Femur (tissue), 1 donor: ENCODE results near the gene RAB43.

Experiments used
- DNase-seq: peaks from one replicate; pipeline ENCODE4 v3.0.0-alpha.2; 2017

The RAB43 gene

GRCh38 chr3:129060276-129061022, 61.2 kb downstream of the RAB43 start, which contains the start of gene GP9:
GP9 (plus strand) TSS chr3:129060779; CDS start chr3:129061740, 961 bp downstream.
- DNase-seq = no peak

- no peak for DNase-seq
These were observed 62.2 kb downstream of the RAB43 start for GRCh38 chr3:129059311-129059958.

DNA sequence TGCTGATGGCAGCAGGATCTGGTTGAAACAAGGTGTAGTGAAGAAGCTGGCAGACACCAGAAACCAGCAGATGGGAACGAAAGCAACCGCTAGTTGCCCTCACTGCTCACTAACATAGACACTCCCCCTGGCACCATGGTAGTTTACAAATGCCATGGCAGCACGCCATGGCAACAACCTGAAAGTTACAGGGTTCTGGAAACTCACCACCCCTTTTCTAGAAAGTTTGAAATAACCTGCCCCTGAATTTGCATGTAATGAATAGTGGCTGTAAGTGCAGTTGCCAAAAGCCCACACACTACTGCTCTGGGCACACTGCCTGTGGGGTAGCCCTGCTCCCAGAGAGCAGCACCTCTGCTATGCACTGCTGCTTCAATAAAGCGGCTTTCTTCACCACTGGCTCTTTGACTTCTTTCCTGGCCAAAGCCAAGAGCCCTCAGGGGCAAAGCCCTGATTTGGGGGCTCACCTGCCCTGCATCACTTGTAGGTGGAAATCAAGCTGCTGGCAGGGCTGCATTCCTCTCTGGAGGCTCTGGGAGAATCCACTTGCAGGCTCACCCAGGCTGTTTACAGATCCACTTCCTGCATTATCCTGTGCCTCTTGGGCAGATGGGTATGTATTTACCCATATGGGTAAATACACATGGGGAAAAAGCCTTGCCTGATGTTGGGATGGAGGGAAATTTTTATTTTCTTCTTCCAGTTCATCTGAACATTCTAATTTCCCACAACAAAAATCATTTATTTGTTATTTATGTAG, 63.0 kb downstream of the RAB43 start:
- peak; percentile 53 for DNase-seq

DNA sequence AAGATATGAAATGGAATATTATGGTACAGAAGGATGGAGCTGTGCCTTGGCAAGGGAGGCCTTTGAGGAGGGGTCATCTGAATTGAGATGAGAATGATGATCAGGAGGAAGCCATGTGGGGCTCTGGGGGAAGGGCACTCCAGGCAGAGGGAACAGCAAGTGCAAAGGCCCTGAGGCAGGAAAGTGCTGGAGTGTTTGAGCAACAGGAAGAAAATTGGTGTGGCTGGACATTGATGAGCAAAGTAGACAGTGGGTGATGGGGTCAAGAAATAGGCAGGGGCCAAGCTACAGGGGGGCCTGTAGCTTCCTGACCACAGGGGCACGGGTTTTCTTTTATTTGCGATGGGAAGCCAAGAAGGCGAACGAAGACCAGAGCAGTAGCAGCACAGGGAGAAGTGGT, 64.4 kb downstream of the RAB43 start:
- DNase-seq = no peak

- no peak for DNase-seq
These were observed 65.0 kb downstream of the RAB43 start for GRCh38 chr3:129056451-129057173.

DNA sequence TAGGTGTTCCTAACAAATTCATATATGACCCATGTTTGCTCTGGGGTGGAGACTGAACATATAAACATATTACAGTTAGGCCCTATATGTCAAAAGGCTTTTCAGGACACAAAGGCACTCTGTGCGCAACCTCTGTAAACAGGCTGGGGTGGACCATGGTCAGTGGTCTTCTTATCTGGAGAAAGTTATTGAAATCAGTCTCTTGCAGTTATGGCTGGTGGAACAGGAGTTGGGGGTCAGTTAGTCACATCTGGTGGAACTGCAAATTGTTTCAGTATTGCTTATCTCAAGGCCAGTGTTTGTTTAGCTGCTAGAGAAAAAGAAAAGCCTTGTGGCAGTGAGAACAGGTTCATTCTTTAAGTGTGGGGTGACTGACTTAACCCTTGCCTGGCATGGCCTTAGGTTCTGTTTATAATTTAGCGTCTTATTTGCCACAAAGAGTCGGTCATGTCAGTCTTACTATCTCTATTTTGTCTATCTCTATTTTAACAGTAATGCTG, 66.9 kb downstream of the RAB43 start:
- no peak for DNase-seq

DNA sequence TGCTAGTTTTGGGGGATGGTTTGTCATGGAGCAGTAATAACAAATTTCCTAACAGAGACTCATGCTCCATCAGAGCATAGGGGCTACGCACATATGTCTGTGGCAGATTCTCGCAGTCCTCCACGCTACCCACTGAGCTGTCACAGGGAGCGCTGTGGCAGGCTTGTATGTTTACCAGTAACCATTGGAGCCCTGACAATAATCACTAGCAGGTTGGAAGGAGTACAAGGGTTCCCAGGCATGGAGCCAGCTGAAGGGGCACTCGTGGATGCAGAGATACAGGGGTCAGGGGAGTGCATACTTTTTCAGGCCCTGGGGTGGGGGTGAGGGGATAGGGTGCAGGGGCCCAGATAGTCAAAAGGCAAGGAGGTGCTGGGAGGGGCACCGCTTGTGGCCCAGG, 68.9 kb downstream of the RAB43 start:
- no peak for DNase-seq

DNA sequence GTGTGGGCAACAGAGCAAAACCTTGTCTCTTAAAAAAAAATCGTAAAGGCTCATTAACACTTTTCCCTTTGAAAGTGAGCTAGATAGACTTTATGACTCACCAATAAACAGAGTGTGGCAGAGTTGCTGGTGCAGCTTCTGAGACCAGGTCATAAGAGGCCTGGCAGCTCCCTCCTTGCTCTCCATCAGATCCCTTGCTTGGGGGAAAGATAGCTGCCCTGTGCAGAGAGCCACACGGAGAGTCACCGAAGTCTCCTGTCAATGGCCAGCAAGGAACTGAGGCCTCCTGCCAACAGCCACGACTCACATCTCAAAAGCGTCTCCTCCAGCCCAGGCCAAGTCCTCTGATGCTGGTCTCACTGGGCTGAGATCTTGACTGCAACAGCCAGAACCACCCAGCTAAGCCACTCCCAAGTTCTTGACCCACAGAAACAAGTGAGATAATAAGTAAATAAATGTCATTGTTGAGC, 69.7 kb downstream of the RAB43 start:
- no peak for DNase-seq

GRCh38 chr3:129050556-129051295, 70.9 kb downstream of the RAB43 start:
- peak; percentile 14 for DNase-seq

GRCh38 chr3:129047553-129047839, 74.1 kb downstream of the RAB43 start:
- DNase-seq = no peak

GRCh38 chr3:129046732-129047552, 74.7 kb downstream of the RAB43 start:
- peak; percentile 16 for DNase-seq

- DNase-seq = peak; percentile 24
These were observed 75.4 kb downstream of the RAB43 start for GRCh38 chr3:129046037-129046731.

DNA sequence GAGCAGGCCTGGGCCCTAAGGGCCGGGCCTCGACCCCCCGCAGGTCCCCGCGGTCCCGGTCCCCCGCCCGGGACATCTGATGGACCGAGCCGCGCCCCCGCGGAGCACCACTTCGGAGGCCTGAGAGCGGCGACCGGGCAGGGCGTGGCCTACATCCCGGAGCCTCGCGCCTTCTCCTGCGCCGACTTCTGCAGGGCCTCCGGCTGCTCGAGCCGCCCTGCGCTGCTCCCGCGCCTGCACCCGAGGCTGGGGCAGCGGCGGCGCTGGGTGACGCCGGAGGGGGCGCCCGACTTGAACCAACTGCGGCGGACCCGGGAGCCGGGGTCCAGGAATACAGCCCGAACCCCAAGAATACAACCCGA, 75.9 kb downstream of the RAB43 start:
- no peak for DNase-seq

GRCh38 chr3:129040579-129041300, 80.9 kb downstream of the RAB43 start:
- DNase-seq = no peak

DNA sequence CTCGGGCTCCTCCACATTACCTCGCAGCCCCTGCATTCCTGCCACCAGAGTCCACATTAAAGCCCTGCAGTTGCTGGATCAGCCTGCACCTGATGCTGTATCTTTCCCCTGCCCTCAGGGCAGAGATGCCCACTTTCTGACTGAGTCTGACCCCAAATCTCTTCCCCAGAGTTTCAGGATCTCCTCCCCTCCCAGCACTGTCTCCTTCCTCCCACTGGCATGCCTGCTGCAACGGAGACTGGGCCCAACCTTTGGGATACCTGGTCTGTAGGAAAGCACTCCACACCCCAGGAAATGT, 81.6 kb downstream of the RAB43 start:
- no peak for DNase-seq

DNA sequence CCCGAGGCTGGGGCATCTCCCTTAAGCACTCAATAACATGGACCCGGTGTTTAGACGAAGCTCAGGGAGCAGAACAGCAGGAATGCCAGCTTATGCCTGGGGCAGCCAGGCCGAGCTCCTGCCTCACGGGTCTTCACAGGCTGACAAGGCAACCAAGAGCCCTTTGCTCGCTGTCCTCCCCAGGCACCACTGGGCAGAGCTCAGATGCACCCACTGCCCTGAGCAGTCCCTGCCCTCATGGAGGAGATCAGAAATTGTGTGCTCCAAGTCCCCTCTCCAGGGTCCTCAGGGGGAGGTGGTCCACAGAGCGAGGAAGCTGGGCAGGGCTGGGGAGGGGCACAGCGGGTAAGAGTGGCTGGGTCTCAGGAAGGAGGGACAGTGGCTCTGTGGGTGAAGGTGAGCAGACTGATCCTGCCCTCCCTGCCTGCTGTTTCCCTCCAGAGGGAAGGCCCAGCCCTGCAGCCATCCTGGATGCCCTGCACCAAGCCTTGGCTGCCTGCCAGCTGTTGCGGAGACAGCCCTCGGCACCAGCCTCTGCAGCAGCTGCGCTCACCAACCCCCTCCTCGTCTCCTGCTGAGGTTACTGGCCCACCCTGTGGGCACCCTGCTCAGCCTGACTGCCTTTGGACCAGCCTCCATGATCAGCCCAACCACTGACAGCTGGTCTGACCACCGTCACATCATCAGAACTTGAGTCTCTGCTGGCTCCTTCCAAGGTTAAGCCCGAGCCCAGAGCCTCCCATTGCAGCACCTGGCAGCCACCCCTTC, 82.1 kb downstream of the RAB43 start:
- DNase-seq = peak; percentile 65

GRCh38 chr3:129038121-129038855, 83.3 kb downstream of the RAB43 start:
- DNase-seq = no peak
